Measurements from ENCODE around the gene EPHA3.

DNA sequence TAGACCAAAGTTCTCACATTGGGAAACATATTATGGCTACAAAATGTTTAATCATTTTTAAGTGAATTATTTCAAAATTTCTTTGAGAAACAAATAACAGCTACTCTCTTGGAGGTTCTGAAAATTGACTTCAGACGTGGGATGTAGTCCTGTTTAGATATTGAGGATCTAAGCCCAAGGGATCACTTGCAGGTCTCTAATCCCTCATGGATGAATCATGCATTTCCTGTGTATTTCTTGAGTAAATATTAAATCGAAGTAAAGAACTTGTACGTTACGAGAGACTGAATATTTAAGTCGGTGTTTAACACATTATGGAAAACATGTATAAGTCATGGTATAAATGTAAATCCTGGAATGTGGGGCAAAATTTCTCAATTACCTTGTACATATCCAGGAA is 119.8 kb downstream of the EPHA3 start:
- TF ChIP-seq CTCF (conservative IDR thresholded peaks at IDR 0.05) (no peak), ZFX (IDR thresholded peaks at IDR 0.05) (no peak)

Measured in C4-2B (cell line).